GM12891 (cell line): Measurements from ENCODE around the gene KPNA6.

Experiments used
- POLR2A ChIP-seq: IDR thresholded peaks from 2 replicates; pipeline ENCODE4 v1.6.1; 2011; ENCODE audit warnings: low read depth, low read length, control low read depth
- POLR2AphosphoS5 ChIP-seq: IDR thresholded peaks from 2 replicates; pipeline ENCODE4 v1.6.1; 2011; ENCODE audit warnings: low read depth, low read length, control low read depth

DNA sequence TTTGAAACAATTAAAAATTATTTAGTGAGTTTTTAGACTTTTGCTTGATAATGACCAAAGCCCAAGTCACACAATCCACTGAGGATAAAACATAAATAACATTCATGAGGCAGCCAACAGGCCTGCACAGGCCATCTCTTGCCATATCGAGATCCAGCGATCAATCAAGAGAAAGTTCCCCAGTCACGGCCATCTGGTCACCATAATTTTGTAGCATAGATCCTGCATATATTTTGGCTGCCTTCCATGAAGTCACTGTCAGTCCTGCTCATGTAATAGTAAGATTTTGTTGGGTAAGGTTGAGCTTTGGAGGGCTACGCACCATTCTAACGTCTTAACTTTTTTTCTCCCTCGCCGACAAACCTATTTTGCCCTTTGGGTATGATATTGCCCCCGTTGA is 17.5 kb downstream of the KPNA6 start:
- TF ChIP-seq POLR2AphosphoS5 = no peak
- TF ChIP-seq POLR2A = no peak
